ENCODE measurements around the gene GATM.
"Not testable (repeated sequence)": the region's sequence is repeated elsewhere in the genome, so short reads cannot be mapped to it uniquely, and the experiment has no call there.

The GATM gene

GRCh38 chr15:45387380-45388007 is 9.2 kb upstream of the GATM start:
- DNase-seq: no peak

DNA sequence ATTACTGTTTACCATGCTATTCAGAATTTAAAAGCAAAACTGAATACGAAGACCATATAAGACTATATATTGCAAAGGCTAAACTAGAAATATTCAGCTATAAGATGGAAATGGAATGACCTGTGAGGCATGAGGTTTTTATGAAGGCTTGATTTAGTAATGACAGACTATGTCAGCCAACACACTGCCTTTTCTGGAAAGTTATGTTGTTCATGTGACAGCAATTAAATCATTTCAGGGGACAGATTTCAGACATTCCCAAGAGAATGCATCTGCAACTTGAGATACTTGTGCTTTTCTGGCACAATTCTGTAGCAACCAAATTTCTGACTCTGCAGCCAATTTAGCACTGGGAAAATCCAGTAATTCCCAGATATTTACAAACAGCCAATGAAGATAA is 8.6 kb upstream of the GATM start:
- DNase-seq: no peak

GRCh38 chr15:45386420-45386819 is 8.1 kb upstream of the GATM start:
- no peak for DNase-seq

DNA sequence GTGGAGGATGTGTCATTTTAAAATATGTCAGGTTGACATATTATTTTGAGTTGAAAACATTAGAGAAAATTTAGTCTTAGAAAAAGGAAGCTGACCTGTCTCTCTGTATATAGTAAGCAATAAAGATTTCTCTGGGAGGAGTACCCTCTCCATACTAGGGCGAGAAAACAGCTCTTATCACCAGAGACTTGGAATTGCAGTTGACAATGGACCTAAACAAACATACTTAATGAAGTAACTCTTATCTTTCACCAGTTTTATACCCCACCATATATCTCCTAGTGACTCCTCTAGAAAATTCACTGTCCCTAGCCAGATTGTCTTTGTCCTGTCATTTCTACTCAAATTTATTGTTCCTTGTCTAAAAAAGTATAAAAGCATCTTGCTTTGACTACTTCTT is 7.2 kb upstream of the GATM start:
- DNase-seq: no peak

GRCh38 chr15:45384700-45385099 is 6.4 kb upstream of the GATM start:
- DNase-seq: no peak

- no peak for DNase-seq
Measured at GRCh38 chr15:45378913-45379262, 544 bp upstream of the GATM start.

GRCh38 chr15:45377609-45378148 is 665 bp downstream of the GATM start:
- no peak for DNase-seq

GRCh38 chr15:45376967-45377608 is 1.3 kb downstream of the GATM start:
- no peak for DNase-seq

DNA sequence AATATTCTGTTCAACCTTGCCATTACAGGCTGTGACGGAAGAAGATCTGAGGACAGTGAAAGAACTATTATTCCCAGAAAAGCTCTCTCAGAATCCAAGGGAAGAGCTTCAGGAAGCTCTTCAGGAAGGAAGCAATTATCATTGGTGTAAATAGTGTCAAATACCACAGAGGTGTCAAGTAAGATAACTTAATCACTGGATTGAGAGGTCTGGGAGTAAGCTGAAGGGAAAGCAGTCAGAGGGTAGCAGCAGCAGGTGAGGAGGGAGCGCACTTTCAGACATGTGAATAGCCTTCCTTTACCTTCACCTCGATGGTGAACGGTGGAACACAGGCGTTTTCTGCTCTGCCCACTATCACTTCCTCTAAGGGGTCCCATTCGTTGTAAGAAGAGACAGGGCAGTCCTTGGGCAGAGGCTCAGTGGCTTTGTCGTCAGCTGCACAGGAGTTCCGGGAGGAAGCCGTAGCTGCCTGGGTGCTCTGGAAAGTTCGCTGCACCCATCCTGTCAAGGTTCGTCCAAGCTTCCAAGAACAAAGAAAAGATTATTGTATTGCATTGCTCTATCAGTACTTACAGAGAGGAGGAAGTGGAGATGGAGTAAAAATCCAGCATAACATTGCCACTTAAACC is 1.9 kb downstream of the GATM start:
- no peak for DNase-seq

GRCh38 chr15:45375836-45376235 is 2.5 kb downstream of the GATM start:
- DNase-seq: no peak

DNA sequence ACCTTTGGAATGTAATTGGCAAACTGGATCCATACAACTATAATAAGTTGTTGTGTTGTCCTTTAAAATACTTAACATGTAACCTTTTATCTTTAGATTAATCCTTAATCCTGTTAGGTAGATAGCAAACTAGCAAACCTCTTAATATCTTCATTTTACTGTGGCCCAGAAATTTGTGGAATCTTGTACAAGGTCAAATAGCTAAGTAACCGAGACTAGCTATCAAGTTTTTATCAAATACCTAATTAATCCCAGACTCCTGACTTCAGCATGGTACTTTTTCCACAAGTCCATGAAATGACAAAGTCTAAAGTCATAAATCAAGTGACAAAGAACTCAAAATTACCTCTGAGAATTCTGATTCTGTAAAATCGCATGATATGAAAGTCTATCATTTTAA is 4.4 kb downstream of the GATM start:
- no peak for DNase-seq

GRCh38 chr15:45372041-45372995 is 6.0 kb downstream of the GATM start:
- DNase-seq: no peak

GRCh38 chr15:45371546-45371945 is 6.8 kb downstream of the GATM start:
- DNase-seq: no peak

DNA sequence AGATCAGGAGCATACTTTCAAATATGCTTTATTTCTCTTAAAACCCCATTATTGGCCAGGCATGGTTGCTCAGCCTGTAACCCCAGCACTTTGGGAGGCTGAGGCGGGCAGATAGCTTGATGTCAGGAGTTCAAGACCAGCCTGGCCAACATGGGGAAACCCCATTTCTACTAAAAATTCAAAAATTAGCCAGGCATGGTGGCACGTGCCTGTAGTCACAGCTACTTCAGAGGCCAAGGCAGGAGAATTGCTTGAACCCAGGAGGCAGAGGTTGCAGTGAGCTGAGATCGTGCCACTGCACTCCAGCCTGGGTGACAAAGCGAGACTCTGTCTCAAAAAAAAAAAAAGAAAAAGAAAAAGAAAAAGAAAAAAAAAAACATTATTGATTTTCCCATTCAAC is 8.3 kb downstream of the GATM start:
- not testable (repeated sequence) for DNase-seq

DNA sequence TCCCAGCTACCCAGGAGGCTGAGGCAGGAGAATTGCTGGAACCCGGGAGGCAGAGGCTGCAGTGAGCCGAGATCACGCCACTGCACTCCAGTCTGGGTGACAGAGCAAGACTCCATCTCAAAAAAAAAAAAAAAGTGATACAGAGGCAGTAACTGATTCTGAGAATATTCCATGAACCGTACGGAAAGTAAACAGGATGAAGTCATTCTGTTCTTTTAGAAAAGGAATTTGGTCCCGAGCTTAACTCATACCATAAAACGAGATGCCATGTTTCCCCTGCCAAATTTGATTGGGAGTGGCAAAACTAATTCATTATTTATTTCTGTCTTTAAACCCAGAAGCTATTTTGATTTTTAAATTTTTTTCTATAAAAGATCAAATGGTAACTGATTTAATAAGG is 11.1 kb downstream of the GATM start:
- DNase-seq: not testable (repeated sequence)

DNA sequence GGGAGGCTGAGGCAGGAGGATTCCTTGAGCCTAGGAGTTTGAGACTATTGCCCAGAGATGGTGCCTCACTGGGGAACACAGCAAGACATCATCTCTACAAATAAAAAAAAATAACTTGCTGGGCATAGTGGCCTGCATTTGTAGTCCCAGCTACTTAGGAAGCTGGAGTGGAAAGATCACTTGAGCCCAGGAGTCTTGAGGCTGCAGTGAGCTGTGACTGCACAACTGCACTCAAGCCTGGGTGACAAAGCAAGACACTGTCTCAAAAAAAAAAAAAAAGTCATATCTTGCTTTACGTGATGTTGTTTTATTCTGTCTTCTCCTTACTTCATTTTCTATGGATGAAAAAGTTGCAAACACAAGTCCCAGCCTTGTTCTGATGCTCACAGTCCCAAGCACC is 14.1 kb downstream of the GATM start:
- DNase-seq: no peak

GRCh38 chr15:45363801-45364200 is 14.5 kb downstream of the GATM start:
- DNase-seq: no peak

DNA sequence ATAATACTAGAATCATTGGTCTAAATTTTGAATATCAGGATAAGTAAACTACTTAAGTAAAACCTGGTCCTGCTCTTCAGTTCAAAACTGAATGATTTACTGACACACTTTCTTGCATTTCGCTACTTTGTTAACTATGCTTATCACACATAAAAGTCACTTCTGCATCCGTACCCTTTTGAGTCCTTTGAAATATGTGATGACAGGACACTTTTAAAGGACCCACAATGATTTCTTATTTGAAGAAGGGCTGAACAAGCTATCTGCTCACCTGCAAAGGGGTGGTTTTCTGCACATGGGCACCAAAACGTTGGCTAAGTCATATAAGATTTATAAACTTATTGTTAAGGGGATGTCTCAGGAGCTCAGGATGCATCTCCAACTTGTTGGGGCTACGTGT is 15.0 kb downstream of the GATM start:
- no peak for DNase-seq

DNA sequence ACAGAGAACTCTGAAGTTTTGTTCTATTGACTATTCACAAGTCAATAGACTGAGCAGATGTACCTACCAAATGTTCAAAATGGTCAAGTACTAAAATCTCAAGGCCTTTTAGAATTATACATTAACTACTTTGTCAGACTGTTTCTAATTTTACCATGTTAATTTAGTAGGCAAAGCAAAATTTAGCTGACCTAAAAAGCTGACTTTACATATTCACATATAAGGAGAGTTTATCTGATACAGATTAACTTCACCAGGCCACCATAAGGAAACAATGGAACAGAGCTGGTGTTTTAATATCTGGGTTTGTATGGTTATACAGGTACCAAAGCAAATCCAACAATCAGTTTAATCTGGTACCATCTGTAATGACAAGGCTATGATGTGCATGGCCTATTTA is 15.9 kb downstream of the GATM start:
- no peak for DNase-seq

GRCh38 chr15:45361878-45362277 is 16.5 kb downstream of the GATM start:
- no peak for DNase-seq

GRCh38 chr15:45355860-45356259 is 22.5 kb downstream of the GATM start:
- DNase-seq: no peak

- DNase-seq: no peak
Measured at GRCh38 chr15:45354711-45355110, 23.6 kb downstream of the GATM start.

- no peak for DNase-seq
Measured at GRCh38 chr15:45351227-45351626, 27.1 kb downstream of the GATM start.
